Body of pancreas (tissue), 4 donors: Measurements from ENCODE around the gene PTPRN. TPM values are rescaled to one million over a fixed set of nuclear protein-coding genes. Genes with fewer than 3 reads are reported as not detected.
"Not testable (repeated sequence)": the region's sequence is repeated elsewhere in the genome, so short reads cannot be mapped to it uniquely, and the experiment has no call there.

Experiments used
- ATAC-seq: fragments of 150-250 bp; one replicate; pipeline ENCODE4 v1.9.1; 2016
- DNase-seq, 4 donors: peaks; one replicate each; pipeline ENCODE4 v3.0.0-alpha.2; 2019
- H3K27ac ChIP-seq, 4 donors: fragments of 200-600 bp; sonication (generic); 1 replicate in 3 of 4; 2 replicates in 1 of 4; pipeline versions ENCODE4 v1.5.1 to v1.6.1; 2016 to 2019; ENCODE audit warnings: mild to moderate bottlenecking in 1 of 4, mixed read lengths in 1 of 4, moderate library complexity in 1 of 4
- H3K27me3 ChIP-seq, 2 donors: fragments of 200-600 bp; sonication (generic); one replicate each; pipeline ENCODE4 v1.6.0; 2016; ENCODE audit warnings: mild to moderate bottlenecking in 1 of 2
- H3K36me3 ChIP-seq, 2 donors: fragments of 200-600 bp; sonication (generic); replicated peaks in 1 of 2; 2 replicates each; pipeline ENCODE4 v1.5.1; 2016; ENCODE audit warnings: low read depth in 2 of 2; ENCODE audit not compliant: insufficient read depth in 1 of 2
- H3K4me1 ChIP-seq: fragments of 200-600 bp; sonication (generic); one replicate; pipeline ENCODE4 v1.6.0; 2016
- H3K4me3 ChIP-seq, 2 donors: fragments of 200-600 bp; sonication (generic); 1 replicate in 1 of 2; 2 replicates in 1 of 2; pipeline ENCODE4 v1.5.1; 2016 to 2019
- H3K9me3 ChIP-seq, 3 donors: fragments of 200-600 bp; sonication (generic); 1 replicate in 2 of 3; 2 replicates in 1 of 3; pipeline ENCODE4 v1.5.1; 2016
- CTCF ChIP-seq, 7 experiments: fragments of 450-650 bp in 4 of 7; fragments of 200-600 bp in 3 of 7; sonication (generic) in 3 of 7; IDR thresholded peaks; one replicate each; pipeline ENCODE4 v1.5.1; 2016 to 2019; ENCODE audit warnings: antibody characterized with exemption in 7 of 7
- POLR2A ChIP-seq, 3 donors: fragments of 450-650 bp; IDR thresholded peaks; one replicate each; pipeline ENCODE4 v1.6.1; 2016; ENCODE audit warnings: antibody characterized with exemption in 3 of 3, mild to moderate bottlenecking in 2 of 3
- WGBS, 2 donors: methylation state at CpG; one replicate each; pipeline ENCODE4 v1.1.5; 2017; 5-methylcytosine and 5-hydroxymethylcytosine counted together
- intact Hi-C: fragments of 100-400 bp; cut with DNase I; formaldehyde crosslinking; loops from one replicate; pipeline ENCODE4 v1.15.1; 2023
- total RNA-seq, 2 donors: library from RNA; depleted of rRNA; stranded (reverse); fragments of >200 nt; gene quantifications; one replicate each; pipeline ENCODE4 v1.1.0, GENCODE V29; 2016

The PTPRN gene
- total RNA-seq, 2 donors from 2014 or later, result 18.7 to 19.8 TPM

- TF ChIP-seq CTCF (IDR thresholded peaks at IDR 0.05) (no peak), POLR2A (IDR thresholded peaks at IDR 0.05) (no peak)
- Histone ChIP-seq H3K27me3 (no peaks in the 10 kb centered on the region), H3K36me3 (no peaks in the 10 kb centered on the region), H3K27ac (no peak overlapping the region), H3K4me3 (no peak overlapping the region), H3K4me1 (peaks cover 9% of the 10 kb centered on the region), H3K9me3 (no peaks in the 10 kb centered on the region)
- DNase-seq (no peak), ATAC-seq (no peak)
- WGBS, 2 donors, result 90 to 95% methylated on average over 1 of the region's 1 CpG
- intact Hi-C loops, result no loop called here
Observed at GRCh38 chr2:219266886-219267285, 42.3 kb downstream of the PTPRN start.

- Histone ChIP-seq H3K36me3 (no peaks in the 10 kb centered on the region), H3K27me3 (no peaks in the 10 kb centered on the region), H3K4me1 (peaks cover 9% of the 10 kb centered on the region), H3K4me3 (no peak overlapping the region), H3K27ac (no peak overlapping the region), H3K9me3 (no peaks in the 10 kb centered on the region)
- ATAC-seq (no peak), DNase-seq (no peak)
- TF ChIP-seq POLR2A (IDR thresholded peaks at IDR 0.05), result no peak
- TF ChIP-seq CTCF (IDR thresholded peaks at IDR 0.05), result no peak
- 80 to 100% methylated on average over 1 to 5 of the region's 5 CpGs for WGBS, 2 donors
- intact Hi-C loops, result no loop called here
Observed at GRCh38 chr2:219266232-219266631, 43.0 kb downstream of the PTPRN start.

- ATAC-seq, result no peak
- WGBS, 2 donors, result 53 to 72% methylated on average over 5 of the region's 5 CpGs
- TF ChIP-seq CTCF (IDR thresholded peaks at IDR 0.05) (no peak), POLR2A (IDR thresholded peaks at IDR 0.05) (no peak)
- no peak for DNase-seq
- H3K9me3 ChIP-seq, result no peaks in the 10 kb centered on the region
- no peak overlapping the region for H3K27ac ChIP-seq
- intact Hi-C loops, result no loop called here
- H3K36me3 ChIP-seq, result no peaks in the 10 kb centered on the region
- H3K27me3 ChIP-seq, result no peaks in the 10 kb centered on the region
- no peak overlapping the region for H3K4me3 ChIP-seq
- no peaks in the 10 kb centered on the region for H3K4me1 ChIP-seq
Observed at GRCh38 chr2:219261024-219261855, 48.0 kb downstream of the PTPRN start.

- DNase-seq, H3K27me3 ChIP-seq, H3K9me3 ChIP-seq, H3K4me1 ChIP-seq, intact Hi-C loops, ATAC-seq, H3K4me3 ChIP-seq, H3K27ac ChIP-seq, H3K36me3 ChIP-seq: not testable (repeated sequence)
- WGBS, 2 donors, result 82 to 90% methylated on average over 10 of the region's 10 CpGs
Observed at GRCh38 chr2:219258942-219259341, 50.3 kb downstream of the PTPRN start.

- peak overlapping the region; percentile 20 to 67 for H3K4me3 ChIP-seq
- WGBS, 2 donors, result 19 to 44% methylated on average over 6 to 11 of the region's 12 CpGs
- TF ChIP-seq CTCF (IDR thresholded peaks at IDR 0.05), result no peak
- no peak for TF ChIP-seq POLR2A (IDR thresholded peaks at IDR 0.05)
- intact Hi-C loops, result no loop called here
- H3K27ac ChIP-seq, result peak overlapping the region; percentile 77 to 96 (median 86)
- peaks cover 46% of the 10 kb centered on the region for H3K4me1 ChIP-seq
- H3K27me3 ChIP-seq, result no peaks in the 10 kb centered on the region
- H3K9me3 ChIP-seq, result no peaks in the 10 kb centered on the region
- peak; percentile 4 for ATAC-seq
- DNase-seq, result no peak
- peaks cover 0 to 2% of the 10 kb centered on the region in 2 donors for H3K36me3 ChIP-seq
Observed at GRCh38 chr2:219254590-219255201, 54.5 kb downstream of the PTPRN start.
